ENCODE data around the gene MACC1.

Gene MACC1

GRCh38 chr7:20197837-20198236 is 19.3 kb downstream of the MACC1 start:
- peaks cover 63% of the 10 kb centered on the region for H3K4me1 ChIP-seq (ENCODE audit: low read length)
- TF ChIP-seq CTCF (IDR thresholded peaks at IDR 0.05; ENCODE audit: low read length), result peak; percentile 47
- TF ChIP-seq EZH2 (optimal IDR thresholded peaks at IDR 0.05; ENCODE audit: low read depth, low read length), result no peak
- no peak for TF ChIP-seq EZH2phosphoT487 (IDR thresholded peaks at IDR 0.05; ENCODE audit: low read length)
- no peak overlapping the region for H2AFZ ChIP-seq (ENCODE audit: low read length)
- peaks cover 31% of the 10 kb centered on the region for H3F3A ChIP-seq (ENCODE audit: insufficient read depth, low read length)
- H4K20me1 ChIP-seq (ENCODE audit: insufficient read depth, low read length), result no peaks in the 10 kb centered on the region
- DNase-seq, result no peak
- no peaks in the 10 kb centered on the region for H3K9me3 ChIP-seq (replicated peaks; ENCODE audit: insufficient read depth, low read length)
- no peak overlapping the region for H3K4me3 ChIP-seq (ENCODE audit: low read length)
- no peaks in the 10 kb centered on the region for H3K27me3 ChIP-seq (replicated peaks; ENCODE audit: insufficient read depth, low read length)
- H3K4me2 ChIP-seq (ENCODE audit: low read depth, low read length), result no peak overlapping the region
- no peaks in the 10 kb centered on the region for H3K9me2 ChIP-seq (replicated peaks; ENCODE audit: insufficient read depth, low read length)
- no peak overlapping the region for H3K9ac ChIP-seq (ENCODE audit: low read length)
- no peak overlapping the region for H3K27ac ChIP-seq (ENCODE audit: low read length)
- H3K36me3 ChIP-seq (replicated peaks; ENCODE audit: insufficient read depth, low read length), result no peaks in the 10 kb centered on the region; the same call in 1 of the 2 replicates
- peaks cover 82% of the 10 kb centered on the region for H3K79me2 ChIP-seq (ENCODE audit: low read length)

GRCh38 chr7:20197125-20197748 is 19.9 kb downstream of the MACC1 start:
- Histone ChIP-seq H3K27me3 (replicated peaks; ENCODE audit: insufficient read depth, low read length) (no peaks in the 10 kb centered on the region), H3K79me2 (ENCODE audit: low read length) (peaks cover 83% of the 10 kb centered on the region), H3K27ac (ENCODE audit: low read length) (no peak overlapping the region), H3K9me3 (replicated peaks; ENCODE audit: insufficient read depth, low read length) (no peaks in the 10 kb centered on the region), H3K4me1 (ENCODE audit: low read length) (peaks cover 58% of the 10 kb centered on the region), H3K9ac (ENCODE audit: low read length) (no peak overlapping the region), H3K4me2 (ENCODE audit: low read depth, low read length) (no peak overlapping the region), H3K36me3 (replicated peaks; ENCODE audit: insufficient read depth, low read length) (no peaks in the 10 kb centered on the region; the same call in 1 of the 2 replicates), H3K9me2 (replicated peaks; ENCODE audit: insufficient read depth, low read length) (no peaks in the 10 kb centered on the region), H4K20me1 (ENCODE audit: insufficient read depth, low read length) (no peaks in the 10 kb centered on the region), H2AFZ (ENCODE audit: low read length) (no peak overlapping the region), H3K4me3 (ENCODE audit: low read length) (no peak overlapping the region), H3F3A (ENCODE audit: insufficient read depth, low read length) (peaks cover 31% of the 10 kb centered on the region)
- no peak for DNase-seq
- TF ChIP-seq CTCF (IDR thresholded peaks at IDR 0.05; ENCODE audit: low read length), result no peak
- no peak for TF ChIP-seq EZH2 (optimal IDR thresholded peaks at IDR 0.05; ENCODE audit: low read depth, low read length)
- no peak for TF ChIP-seq EZH2phosphoT487 (IDR thresholded peaks at IDR 0.05; ENCODE audit: low read length)

- Histone ChIP-seq H3K4me2 (ENCODE audit: low read depth, low read length) (peak overlapping the region; percentile 12; the same call in 1 of the 2 replicates), H3K27ac (ENCODE audit: low read length) (peak overlapping the region; percentile 77; the same call in 1 of the 2 replicates), H3K9me2 (replicated peaks; ENCODE audit: insufficient read depth, low read length) (no peaks in the 10 kb centered on the region), H2AFZ (ENCODE audit: low read length) (no peak overlapping the region), H3K9me3 (replicated peaks; ENCODE audit: insufficient read depth, low read length) (no peaks in the 10 kb centered on the region), H3K4me1 (ENCODE audit: low read length) (peaks cover 50% of the 10 kb centered on the region), H3K36me3 (replicated peaks; ENCODE audit: insufficient read depth, low read length) (no peaks in the 10 kb centered on the region; the same call in 1 of the 2 replicates), H3K27me3 (replicated peaks; ENCODE audit: insufficient read depth, low read length) (no peaks in the 10 kb centered on the region), H3K4me3 (ENCODE audit: low read length) (no peak overlapping the region), H4K20me1 (ENCODE audit: insufficient read depth, low read length) (no peaks in the 10 kb centered on the region), H3K9ac (ENCODE audit: low read length) (no peak overlapping the region), H3F3A (ENCODE audit: insufficient read depth, low read length) (peaks cover 26% of the 10 kb centered on the region), H3K79me2 (ENCODE audit: low read length) (peaks cover 87% of the 10 kb centered on the region)
- TF ChIP-seq EZH2 (optimal IDR thresholded peaks at IDR 0.05; ENCODE audit: low read depth, low read length) (no peak), CTCF (IDR thresholded peaks at IDR 0.05; ENCODE audit: low read length) (no peak), EZH2phosphoT487 (IDR thresholded peaks at IDR 0.05; ENCODE audit: low read length) (no peak)
- no peak for DNase-seq
These were observed 22.7 kb downstream of the MACC1 start for GRCh38 chr7:20194343-20194995.
